GM19023 (cell line): ENCODE data around the gene FAXC.
"Not testable (repeated sequence)": the region's sequence is repeated elsewhere in the genome, so short reads cannot be mapped to it uniquely, and the experiment has no call there.

ENCODE experiments used
- ATAC-seq: cut with Tn5 transposase; IDR thresholded peaks from one replicate; pipeline ENCODE4 v1.9.1; 2021; ENCODE audit warnings: mild to moderate bottlenecking, moderate library complexity; ENCODE audit not compliant: unreplicated experiment

Gene FAXC

DNA sequence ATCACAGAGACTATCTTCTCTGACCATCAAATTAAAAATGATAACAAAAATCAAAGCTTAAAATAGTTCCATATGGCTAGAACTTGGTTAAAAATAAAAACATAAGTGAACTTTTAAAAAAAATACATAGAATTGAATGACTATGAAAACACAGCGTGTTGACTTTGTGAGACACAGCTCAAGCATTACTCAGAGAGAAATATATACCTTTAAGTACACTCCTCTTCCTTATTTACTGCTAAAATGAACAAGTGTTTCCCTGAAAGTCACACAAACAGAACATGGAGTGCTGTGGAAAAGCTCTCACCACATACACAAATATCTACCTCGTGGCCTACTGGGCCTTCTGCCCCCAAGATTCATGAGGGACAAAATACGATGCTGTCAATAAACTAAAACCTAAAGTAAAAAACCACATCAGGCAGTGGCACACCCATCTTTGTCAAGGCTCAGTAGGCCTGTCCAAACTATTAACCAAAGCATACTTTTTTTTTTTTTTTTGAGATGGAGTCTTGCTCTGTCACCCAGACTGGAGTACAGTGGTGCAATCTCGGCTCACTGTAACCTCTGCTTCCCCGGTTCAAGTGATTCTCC, 7.5 kb downstream of the FAXC start:
- peak; percentile 54 for ATAC-seq

DNA sequence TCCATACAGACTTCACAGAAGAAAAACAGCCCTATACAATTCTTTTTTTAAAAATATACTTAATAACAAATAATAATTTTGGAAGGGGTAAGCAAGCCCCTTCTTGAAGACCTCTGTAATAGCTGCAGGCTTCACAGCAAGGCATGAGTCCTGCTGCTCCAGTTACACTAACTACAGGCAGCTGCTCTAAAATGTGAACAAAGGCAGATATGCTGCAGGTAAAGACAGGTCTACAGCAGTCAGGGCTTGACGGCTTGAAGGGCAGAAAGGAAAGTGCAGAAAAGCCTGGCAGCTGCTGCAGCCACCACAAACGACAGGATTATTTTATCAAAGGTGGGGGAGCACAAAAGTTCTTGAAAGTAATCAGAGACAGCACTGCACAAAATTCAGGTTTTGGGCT, 11.3 kb downstream of the FAXC start:
- ATAC-seq, result no peak

DNA sequence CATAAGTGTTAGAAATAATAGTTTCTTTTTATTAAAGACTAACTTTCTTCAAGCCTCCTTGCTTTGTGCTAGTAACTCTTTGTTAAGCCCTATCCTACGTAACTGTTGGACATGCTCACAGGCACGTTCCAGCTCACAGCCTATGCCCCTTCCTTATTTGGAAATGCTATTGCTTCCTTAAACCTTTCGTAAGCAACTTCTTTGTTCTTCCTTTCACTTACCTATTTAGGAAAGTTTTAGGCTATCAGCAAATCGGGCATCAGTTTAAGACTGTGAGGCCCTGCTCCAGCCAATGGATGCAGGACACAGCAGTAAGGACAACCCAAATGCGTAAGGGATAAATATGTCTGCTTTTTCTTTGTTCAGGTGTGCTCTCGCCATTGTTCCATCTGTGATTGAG, 14.2 kb downstream of the FAXC start:
- not testable (repeated sequence) for ATAC-seq

DNA sequence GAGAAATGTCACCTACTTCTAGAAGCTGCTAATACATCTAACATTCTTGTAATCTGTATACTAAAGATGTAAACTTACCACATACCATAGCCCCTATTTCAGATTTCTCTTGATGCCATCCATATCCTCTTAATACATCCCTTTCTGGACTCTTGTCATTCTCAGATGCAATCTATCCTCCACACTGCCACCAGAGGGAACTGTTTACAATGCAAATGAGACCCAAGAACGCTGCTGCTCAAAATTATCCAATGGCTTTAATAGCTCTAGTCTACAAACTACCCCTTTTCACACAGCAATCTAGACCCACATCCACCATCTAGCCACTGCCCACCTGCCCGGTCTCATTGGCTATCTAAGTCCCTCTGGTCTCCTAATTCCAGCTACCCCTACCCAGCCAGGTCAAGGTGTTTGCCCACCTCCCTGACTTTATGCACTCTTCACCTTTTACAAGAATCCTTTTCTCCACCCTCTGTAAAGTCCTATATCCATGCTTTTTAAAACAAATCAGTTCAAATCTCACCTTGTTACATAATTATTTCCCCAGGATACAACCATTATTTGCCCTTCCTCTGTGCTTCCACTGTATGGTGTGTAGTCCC, 14.8 kb downstream of the FAXC start:
- ATAC-seq, result peak; percentile 27

DNA sequence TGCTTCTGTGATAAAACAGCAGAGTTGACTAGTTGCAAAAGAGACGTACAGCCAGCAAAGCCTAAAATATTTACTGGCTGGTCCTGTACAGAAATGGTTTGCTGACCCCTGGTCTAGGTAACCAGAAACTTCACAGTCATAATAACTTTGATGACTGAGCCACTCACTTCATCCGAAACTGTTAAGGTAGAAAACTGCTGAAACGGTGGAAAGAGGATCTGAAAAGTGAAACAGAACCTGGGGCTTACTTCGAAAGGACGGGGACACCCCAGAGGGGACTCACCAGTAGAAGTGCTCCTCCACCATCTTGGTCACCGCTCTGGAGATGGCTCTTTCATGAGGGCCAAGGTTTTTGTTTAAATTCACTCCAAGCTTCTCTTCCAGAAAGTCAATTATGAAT, 16.4 kb downstream of the FAXC start:
- peak; percentile 89 for ATAC-seq

DNA sequence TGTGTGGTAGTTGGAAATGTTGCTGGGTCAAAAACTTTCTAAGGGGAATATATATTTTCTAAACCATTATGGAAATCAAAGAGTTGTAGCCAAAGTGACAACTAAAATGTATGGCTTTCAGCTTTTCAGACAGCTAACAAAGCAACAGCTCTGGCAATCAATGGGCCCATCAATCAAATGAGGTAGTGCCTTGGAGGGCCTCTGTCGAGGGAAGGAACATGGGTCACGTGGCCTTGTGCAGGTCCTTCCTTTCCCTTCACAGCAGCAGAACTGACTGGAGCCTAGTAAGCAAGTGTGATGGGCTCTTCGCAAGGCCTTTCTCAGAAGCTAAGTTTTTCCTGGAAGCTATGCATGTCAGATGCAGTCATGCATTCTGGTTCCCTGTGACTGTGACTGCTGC, 17.9 kb downstream of the FAXC start:
- ATAC-seq, result no peak

DNA sequence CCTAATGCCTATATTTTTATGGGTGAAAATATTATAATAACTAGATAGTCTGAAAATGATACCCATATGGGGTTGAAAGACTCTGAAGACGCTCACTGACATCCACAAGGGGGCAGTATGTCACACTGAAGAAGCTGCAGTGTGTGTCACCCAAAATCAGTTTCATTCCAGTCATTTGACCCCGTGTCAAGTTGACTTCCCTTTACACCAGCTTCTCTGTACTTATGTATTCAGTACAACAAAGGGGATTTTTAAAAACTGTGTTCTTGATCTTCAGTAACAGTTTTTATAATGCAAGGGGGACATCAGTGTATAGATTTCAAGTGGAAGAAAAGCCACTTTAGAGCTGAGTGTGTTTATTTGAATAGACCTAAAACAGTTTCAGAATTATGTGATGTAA, 19.3 kb downstream of the FAXC start:
- peak; percentile 71 for ATAC-seq

DNA sequence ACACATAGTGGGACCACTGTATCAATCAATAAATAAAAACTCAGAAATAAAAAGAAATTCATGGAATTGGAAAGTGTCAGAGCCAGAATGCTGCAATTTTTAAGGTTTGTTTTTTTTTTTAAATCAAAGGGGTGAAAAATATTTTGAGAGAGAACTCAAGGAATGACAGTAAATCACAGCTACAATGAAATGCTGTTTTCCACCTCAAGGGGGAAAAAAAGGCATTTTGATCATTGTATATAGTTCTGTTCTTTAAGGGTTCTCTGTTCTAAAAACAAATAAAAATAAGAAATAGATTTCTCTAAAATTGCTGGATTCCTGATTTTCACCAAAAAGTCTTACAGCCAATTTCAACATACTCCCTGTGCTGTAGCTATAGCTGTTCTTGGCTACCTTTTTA, 24.5 kb downstream of the FAXC start:
- ATAC-seq, result no peak

DNA sequence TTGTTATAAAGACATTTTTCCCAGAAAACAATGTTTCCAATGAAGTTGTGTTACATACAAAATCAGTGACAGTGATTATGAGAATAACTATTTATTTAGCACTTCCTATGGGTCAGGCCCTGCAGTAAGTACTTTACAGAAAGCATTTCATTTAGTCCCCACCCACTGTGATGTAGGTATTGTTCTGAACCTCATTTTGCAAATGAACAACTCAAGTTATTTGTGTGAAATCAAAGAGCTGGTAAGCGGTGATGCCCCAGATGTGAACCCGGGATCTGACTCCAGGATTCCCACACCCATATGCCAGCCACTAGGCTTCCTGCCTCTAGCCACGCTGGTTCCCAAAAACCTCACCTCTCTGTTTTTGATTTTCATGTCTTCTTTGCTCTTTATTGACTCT, 30.9 kb downstream of the FAXC start:
- no peak for ATAC-seq

DNA sequence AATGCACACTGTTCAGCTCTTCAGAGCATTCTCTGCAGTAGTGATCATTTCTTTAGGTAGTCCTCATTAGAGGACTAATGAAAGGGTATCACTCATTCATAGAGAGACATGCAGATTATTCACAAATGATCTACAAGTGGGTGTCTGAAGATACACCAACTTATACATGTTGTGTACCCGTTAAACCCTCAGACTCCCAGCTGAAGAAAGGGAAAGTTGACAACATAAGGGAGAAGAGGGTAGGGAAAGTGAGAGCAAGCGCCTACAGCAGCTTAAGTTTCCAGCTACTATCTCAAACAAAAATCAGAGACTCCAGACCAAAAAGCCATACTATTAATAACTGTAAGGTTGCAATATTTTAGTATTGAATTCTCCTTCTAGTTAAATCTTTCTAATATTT, 37.1 kb downstream of the FAXC start:
- no peak for ATAC-seq

DNA sequence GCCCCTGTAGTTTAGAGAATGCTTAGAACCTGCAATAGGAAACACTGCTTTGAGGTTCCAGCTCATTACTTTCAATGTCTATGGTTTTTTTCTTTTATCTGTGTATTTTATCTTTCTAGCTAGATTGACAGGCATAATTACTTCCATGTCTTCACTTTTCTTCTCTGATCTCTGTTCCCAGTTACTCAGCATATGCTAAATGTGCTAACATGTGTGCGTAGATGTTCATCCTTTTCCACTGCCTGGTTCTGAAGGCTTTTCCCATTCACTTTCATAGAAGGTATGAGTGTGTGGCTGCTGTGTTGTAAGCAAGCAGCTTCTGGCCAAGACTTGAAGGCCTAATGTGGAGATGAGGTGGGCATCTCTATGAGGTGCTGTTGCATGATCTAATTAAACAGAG, 38.9 kb downstream of the FAXC start:
- no peak for ATAC-seq

DNA sequence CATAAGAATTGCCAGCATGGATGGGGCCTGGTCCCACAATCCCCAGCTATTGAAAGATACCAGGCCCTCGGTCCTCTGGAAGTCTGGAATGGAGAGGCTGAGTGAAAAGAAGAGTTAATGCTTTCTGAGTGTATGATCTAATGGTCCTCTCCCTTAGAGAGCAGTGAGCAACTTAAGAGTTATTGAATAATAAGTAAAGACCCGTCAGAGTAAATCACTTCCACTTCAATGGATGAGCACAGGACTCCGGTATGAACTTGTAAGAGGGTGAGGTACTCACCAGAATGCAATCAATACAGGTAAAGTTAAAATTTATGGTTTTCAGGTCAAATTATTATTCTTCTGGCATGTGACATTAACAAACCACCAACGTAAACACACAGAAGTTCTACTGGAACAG, 39.9 kb downstream of the FAXC start:
- ATAC-seq, result no peak

DNA sequence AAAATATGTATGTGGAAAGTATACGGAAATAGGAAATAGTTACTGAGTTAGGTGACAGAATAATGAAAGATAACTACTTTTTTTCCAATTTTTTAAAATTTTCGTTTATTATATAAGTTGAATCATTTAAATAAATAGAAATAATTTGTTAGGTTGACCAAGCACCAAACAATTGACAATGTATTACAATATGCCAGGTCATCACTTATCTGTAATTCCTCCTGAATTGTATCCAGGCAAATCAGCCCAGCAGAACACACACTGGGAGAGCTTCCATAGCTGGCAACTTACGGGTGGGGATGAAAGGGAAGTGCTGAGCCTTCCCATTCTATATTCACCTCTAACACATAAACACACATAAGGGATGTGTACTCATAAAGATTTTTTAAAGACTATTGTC, 40.7 kb downstream of the FAXC start:
- ATAC-seq, result no peak

DNA sequence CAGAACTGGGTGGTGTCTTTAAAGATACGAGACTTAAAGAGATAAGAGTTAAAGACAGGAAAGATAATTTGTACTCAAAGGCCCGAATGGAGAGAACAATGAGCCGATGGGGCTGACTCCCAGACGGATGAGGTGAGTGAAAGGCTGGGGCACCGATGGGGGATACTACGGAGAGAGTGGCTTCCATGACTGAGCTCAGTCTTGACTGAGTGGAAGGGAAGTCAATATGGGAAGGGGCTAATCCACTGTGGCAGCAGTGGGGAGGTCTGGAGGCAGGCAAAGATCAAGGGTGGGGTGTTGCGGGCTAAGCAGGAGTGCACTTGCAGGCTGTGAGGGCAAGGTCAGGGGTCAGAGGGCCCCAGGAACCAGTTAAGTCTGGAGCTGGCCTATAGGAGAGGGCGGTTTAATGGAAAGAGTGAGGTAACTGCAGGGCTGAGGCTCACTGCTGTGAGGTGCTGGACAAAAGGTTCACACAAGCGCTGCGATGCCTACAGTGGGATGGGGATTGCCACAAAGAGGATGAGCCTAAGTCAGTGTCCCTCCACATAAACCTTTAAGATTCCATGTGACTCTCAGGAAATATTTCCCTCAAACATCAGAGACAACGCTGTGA, 42.1 kb downstream of the FAXC start:
- ATAC-seq, result no peak

DNA sequence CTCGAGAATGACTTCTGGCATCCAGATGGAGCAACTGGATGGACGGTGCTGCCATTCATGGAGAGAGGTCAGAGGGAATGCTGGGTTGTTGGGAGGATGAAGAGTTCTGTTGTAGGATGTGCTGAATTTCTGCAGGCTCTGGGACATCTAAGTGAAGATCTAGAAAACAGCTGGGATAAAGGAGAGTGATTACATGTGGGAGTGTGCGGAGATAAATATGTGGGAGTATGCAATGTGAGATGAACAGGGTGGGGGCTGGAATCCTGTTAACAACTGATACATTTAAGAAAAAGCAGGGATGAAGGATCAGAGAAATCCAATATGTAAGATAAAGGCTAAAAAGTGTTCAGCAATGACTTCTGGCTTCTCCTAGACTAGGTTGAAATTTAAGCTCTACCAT, 43.1 kb downstream of the FAXC start:
- no peak for ATAC-seq

DNA sequence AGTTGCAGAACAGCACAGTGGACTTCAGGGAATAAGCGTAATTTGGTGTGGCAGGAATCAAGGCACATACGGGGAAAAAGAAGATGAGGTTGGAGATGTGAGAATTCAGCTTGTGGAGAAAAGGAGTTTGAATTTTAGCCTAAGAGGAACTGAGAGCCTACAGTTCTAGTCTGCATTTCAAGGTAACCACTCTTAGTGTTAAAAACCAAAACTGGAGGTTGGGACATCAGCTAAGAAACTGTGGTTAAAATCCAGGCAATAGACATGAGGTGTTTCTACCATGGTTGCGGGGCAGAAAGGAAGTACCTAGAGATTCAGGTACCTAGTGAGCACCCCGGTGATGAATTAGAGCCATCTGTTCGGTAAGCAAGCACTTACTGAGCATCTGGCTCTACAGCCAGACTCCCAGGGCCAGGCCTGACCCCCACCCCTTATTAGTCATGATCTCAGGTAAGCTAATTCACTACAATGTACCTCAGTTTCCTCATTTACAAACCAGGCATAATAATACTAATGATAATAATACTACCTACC, 44.4 kb downstream of the FAXC start:
- no peak for ATAC-seq

DNA sequence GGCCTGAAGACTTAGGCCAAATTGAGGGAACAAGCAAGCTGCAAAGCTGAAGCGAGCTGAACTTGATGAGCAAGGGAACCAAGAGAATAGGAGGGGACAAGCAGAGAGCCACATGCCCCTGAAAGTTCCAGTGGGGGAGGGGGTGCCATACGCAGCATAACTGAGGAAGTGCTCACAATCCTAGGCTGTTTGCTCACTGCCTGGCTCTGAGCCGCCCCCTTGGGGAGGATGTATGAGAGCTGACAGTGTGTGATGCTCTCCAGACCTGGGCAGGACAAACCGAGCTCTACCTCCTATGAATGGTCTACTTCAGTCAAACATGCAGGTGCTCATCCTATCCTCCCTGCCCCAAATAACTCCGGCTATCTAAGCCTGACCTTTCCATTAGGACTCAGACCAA, 52.1 kb downstream of the FAXC start:
- no peak for ATAC-seq

DNA sequence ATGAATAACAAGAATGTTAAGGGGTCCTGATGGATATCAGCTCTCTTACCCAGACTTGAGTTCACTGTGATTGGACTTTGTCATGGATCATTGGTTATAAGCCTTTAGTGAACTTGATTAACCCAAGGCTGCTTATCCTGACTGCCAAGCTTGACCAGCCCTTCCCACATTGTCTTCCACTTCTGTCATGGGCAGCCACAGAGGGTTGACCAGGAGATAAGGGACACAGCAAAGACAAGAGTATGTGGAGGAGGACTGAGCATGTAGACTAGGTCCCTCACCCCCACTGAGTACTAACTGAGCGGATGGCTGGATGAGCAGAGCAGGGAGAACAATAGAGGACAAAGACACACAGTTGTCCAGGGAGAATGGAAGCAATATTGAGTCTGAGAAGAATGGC, 52.5 kb downstream of the FAXC start:
- no peak for ATAC-seq

DNA sequence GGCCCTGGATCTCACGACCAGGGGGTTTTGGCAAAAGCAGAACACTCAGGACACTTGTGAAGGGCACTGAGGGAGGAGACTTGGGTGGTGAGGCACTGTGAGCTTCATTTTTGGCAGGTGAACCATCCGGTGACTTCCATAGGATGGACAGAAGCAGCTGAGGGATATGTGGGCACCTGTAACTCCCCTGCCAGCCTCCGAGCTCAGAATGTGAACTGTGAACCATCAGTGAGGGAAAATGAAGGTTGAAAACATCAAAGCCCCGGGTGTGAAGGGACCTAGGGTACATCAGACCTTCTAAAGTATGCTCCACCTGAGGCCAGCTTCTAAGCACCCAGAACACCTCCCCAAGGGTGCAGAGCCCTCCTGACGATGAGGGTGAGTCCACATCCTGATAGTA, 53.2 kb downstream of the FAXC start:
- no peak for ATAC-seq

DNA sequence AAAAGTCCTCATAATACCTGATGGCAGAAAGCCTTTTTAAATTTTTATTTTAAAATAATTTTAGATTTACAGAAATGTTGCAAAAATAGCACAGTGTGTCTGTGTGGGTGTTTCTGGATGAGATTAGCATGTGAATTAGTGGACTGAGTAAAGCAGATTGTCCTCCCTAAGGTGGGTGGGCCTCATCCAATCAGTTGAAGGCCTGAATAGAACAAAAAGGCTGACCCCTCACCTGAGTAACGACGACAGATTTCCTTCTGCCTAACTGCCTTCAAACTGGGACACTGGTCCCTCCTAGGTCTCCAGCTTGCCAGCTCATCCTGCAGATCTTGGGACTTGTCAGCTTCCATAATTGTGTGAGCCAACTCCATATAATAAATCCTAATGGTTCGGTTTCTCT, 54.2 kb downstream of the FAXC start:
- ATAC-seq, result no peak

DNA sequence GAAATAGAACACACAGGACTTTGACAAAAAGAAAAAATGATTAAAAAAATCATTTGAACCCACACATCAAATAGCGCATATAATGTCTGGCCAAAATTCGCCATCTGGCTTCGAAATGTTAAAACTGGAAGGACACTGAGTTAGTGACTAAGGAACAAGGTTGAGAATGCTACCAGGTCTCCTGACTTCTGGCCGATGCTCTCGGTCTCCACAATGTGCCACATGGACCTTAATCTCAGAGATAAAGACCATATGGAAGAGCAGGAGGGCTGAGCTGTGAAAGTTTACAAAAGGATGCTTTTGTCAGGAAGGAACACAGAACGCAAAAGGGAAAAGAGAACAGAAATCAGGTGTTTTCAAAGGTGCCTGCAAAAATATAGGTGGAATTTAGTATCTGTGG, 54.7 kb downstream of the FAXC start:
- ATAC-seq, result no peak

DNA sequence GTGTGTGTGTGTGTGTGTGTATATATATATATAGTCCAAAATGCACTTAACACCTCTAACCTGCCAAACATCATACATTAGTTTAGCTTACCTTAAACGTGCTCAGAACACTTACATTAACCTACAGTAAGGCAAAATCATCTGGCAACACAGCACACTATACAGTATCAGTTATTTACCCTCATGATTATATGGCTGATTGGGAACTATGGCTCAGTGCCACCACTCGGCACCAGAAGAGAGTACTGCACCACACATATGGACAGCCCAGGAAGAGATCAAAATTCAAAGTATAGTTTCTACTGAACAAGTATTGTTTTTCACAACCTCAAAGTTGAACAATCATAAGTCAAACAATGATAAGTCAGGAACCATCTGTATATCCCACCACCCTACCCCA, 59.8 kb downstream of the FAXC start:
- no peak for ATAC-seq

DNA sequence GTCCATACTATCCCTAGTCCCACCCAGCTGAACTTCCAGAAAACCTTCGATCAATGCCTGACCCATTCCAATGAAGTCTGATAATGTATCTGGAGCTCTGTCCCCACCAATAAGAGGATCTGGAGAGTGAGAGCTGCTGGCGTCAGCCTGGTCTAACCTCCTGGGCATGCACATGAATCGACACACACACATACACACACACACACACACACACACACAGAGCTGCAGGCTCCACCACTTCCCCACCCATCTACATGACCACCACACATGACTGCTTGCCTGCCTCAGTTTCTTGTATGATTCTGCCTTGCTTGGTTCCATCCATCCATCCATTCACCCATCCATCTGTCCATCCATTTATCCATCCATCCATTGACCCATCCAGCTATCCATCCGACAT, 60.8 kb downstream of the FAXC start:
- no peak for ATAC-seq
